Astrocyte (in vitro differentiated cells and primary cell): ENCODE measurements around the gene RAG1.

Experiments used
- CTCF ChIP-seq: IDR thresholded peaks from 2 replicates; pipeline ENCODE4 v1.5.1; 2011; ENCODE audit warnings: low read depth, mild to moderate bottlenecking, inconsistent platforms, low read length, moderate library complexity; ENCODE audit not compliant: insufficient read depth
- EZH2 ChIP-seq: IDR thresholded peaks from 2 replicates; pipeline ENCODE4 v1.6.1; 2012; ENCODE audit warnings: mild to moderate bottlenecking, low read length, inconsistent platforms; ENCODE audit not compliant: insufficient read depth

DNA sequence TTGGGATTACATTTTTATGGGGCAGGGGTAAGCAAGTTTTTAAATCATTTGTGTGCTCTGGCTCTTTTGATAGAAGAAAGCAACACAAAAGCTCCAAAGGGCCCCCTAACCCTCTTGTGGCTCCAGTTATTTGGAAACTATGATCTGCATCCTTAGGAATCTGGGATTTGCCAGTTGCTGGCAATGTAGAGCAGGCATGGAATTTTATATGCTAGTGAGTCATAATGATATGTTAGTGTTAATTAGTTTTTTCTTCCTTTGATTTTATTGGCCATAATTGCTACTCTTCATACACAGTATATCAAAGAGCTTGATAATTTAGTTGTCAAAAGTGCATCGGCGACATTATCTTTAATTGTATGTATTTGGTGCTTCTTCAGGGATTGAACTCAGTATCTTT is 10.1 kb downstream of the RAG1 start:
- TF ChIP-seq EZH2 (no peak), CTCF (no peak)
